NCI-H2227 (cell line): Measurements from ENCODE around the gene ZBTB7A.

ENCODE experiments used
- DNase-seq: peaks from one replicate; lab custom pipeline; 2025; ENCODE audit not compliant: unreplicated experiment; lab: John Stamatoyannopoulos, UW

Gene ZBTB7A

GRCh38 chr19:4066682-4067395, at the start of gene ZBTB7A:
ZBTB7A (minus strand) TSS chr19:4066899; CDS start chr19:4055232, 11,667 bp downstream.
- DNase-seq, result peak; percentile 75

GRCh38 chr19:4115818-4116385, 49.2 kb upstream of the ZBTB7A start:
- DNase-seq, result no peak

GRCh38 chr19:4115050-4115817, 48.5 kb upstream of the ZBTB7A start:
- no peak for DNase-seq

GRCh38 chr19:4114181-4114580, 47.5 kb upstream of the ZBTB7A start:
- no peak for DNase-seq

GRCh38 chr19:4113398-4114088, 46.8 kb upstream of the ZBTB7A start:
- no peak for DNase-seq

GRCh38 chr19:4112367-4112766, 45.7 kb upstream of the ZBTB7A start:
- no peak for DNase-seq

- DNase-seq, result no peak
Observed at GRCh38 chr19:4109626-4109945, 42.9 kb upstream of the ZBTB7A start.

GRCh38 chr19:4108767-4109625, 42.3 kb upstream of the ZBTB7A start:
- no peak for DNase-seq

- no peak for DNase-seq
Observed at GRCh38 chr19:4103080-4103433, 36.4 kb upstream of the ZBTB7A start.

GRCh38 chr19:4102339-4103079, 35.8 kb upstream of the ZBTB7A start:
- DNase-seq, result no peak

GRCh38 chr19:4101496-4101770, 34.7 kb upstream of the ZBTB7A start:
- no peak for DNase-seq

GRCh38 chr19:4100647-4101495, 34.2 kb upstream of the ZBTB7A start:
- no peak for DNase-seq

- DNase-seq, result no peak
Observed at GRCh38 chr19:4099041-4099764, 32.5 kb upstream of the ZBTB7A start.

- DNase-seq, result no peak
Observed at GRCh38 chr19:4098493-4098892, 31.8 kb upstream of the ZBTB7A start.

GRCh38 chr19:4097501-4097900, 30.8 kb upstream of the ZBTB7A start:
- DNase-seq, result no peak

- DNase-seq, result no peak
Observed at GRCh38 chr19:4096049-4096892, 29.6 kb upstream of the ZBTB7A start.

GRCh38 chr19:4095488-4095844, 28.8 kb upstream of the ZBTB7A start:
- no peak for DNase-seq
